ENCODE measurements around the gene MAN1C1. TPM values are rescaled to one million over a fixed set of nuclear protein-coding genes. Genes with fewer than 3 reads are reported as not detected.

Gene MAN1C1
- total RNA-seq, 2 donors from 2014 or later = 2.7 to 4.3 TPM

DNA sequence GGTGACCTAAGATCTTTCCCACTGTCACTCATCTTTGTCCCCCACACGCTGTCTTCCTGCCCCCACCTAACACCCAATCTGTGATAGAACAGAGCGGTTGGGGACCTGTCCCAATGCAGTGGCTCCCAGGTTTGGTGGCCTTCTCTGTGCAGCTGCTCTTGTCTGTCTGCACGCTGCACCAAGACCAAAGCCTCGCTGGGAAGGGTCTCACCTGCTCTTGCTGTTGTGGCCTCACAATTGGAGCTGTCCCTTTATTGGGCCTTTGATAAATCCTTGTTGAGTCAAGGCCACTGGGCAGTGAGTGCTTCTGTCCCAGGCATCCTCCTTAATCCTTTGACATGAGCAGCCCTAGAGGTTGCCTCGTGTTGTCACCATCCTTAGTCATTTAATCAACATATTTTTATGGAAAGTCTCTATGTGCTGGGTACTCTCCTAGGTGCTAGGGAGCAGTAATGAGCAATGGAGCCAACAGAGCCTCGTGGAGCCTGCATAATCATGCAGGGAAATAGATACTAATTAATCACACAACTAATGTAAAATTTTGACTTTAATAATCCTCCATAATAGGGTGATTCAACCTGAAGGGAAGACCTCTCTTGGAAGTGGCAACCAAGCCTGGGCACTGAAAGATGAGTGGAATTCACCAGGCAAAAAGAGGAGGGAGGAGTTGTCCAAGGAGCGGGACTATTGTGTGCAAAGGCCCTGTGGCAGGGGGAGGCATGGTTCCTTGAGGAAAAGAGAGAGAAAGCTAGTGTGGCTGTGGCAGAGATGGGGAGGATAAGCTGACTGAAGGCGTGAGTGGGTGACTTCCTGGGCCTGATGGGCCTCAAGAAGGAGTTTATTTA is 57.6 kb downstream of the MAN1C1 start:
- intact Hi-C loops (cut with DNase I) = no loop called here
- H3K9me3 ChIP-seq = no peaks in the 10 kb centered on the region
- H3K9ac ChIP-seq (ENCODE audit: low read depth in 2 of 2, low read length in 2 of 2) = no peak overlapping the region
- TF ChIP-seq, protein P1, sequence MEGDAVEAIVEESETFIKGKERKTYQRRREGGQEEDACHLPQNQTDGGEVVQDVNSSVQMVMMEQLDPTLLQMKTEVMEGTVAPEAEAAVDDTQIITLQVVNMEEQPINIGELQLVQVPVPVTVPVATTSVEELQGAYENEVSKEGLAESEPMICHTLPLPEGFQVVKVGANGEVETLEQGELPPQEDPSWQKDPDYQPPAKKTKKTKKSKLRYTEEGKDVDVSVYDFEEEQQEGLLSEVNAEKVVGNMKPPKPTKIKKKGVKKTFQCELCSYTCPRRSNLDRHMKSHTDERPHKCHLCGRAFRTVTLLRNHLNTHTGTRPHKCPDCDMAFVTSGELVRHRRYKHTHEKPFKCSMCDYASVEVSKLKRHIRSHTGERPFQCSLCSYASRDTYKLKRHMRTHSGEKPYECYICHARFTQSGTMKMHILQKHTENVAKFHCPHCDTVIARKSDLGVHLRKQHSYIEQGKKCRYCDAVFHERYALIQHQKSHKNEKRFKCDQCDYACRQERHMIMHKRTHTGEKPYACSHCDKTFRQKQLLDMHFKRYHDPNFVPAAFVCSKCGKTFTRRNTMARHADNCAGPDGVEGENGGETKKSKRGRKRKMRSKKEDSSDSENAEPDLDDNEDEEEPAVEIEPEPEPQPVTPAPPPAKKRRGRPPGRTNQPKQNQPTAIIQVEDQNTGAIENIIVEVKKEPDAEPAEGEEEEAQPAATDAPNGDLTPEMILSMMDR (IDR thresholded peaks at IDR 0.05) = no peak
- no peak overlapping the region for H3K4me3 ChIP-seq
- DNase-seq = no peak
- H3K36me3 ChIP-seq = no peaks in the 10 kb centered on the region
- H3K27me3 ChIP-seq = no peaks in the 10 kb centered on the region
- H3K27ac ChIP-seq = no peak overlapping the region
- no peaks in the 10 kb centered on the region for H3K4me1 ChIP-seq

GRCh38 chr1:25674807-25675084 is 58.2 kb downstream of the MAN1C1 start:
- TF ChIP-seq, protein P1 (IDR thresholded peaks at IDR 0.05) = no peak
- no peaks in the 10 kb centered on the region for H3K4me1 ChIP-seq
- no peak overlapping the region for H3K27ac ChIP-seq
- H3K36me3 ChIP-seq = no peaks in the 10 kb centered on the region
- no peaks in the 10 kb centered on the region for H3K9me3 ChIP-seq
- intact Hi-C loops (cut with DNase I) = no loop called here
- no peak overlapping the region for H3K9ac ChIP-seq (ENCODE audit: low read depth in 2 of 2, low read length in 2 of 2)
- no peaks in the 10 kb centered on the region for H3K27me3 ChIP-seq
- no peak overlapping the region for H3K4me3 ChIP-seq
- no peak for DNase-seq

- DNase-seq = no peak
- Histone ChIP-seq H3K27me3 (no peaks in the 10 kb centered on the region), H3K4me1 (no peaks in the 10 kb centered on the region), H3K36me3 (no peaks in the 10 kb centered on the region), H3K4me3 (no peak overlapping the region), H3K9me3 (no peaks in the 10 kb centered on the region), H3K9ac (ENCODE audit: low read depth in 2 of 2, low read length in 2 of 2) (no peak overlapping the region), H3K27ac (no peak overlapping the region)
- TF ChIP-seq, protein P1 (IDR thresholded peaks at IDR 0.05) = no peak
- intact Hi-C loops (cut with DNase I) = no loop called here
Observed at GRCh38 chr1:25675729-25676476, 59.3 kb downstream of the MAN1C1 start.

- TF ChIP-seq, protein P1 (IDR thresholded peaks at IDR 0.05) = no peak
- Histone ChIP-seq H3K9me3 (no peaks in the 10 kb centered on the region), H3K27ac (no peak overlapping the region), H3K36me3 (no peaks in the 10 kb centered on the region), H3K9ac (ENCODE audit: low read depth in 2 of 2, low read length in 2 of 2) (no peak overlapping the region), H3K4me1 (no peaks in the 10 kb centered on the region), H3K4me3 (no peak overlapping the region), H3K27me3 (no peaks in the 10 kb centered on the region)
- no peak for DNase-seq
- intact Hi-C loops (cut with DNase I) = no loop called here
Observed at GRCh38 chr1:25676488-25676887, 59.9 kb downstream of the MAN1C1 start.

DNA sequence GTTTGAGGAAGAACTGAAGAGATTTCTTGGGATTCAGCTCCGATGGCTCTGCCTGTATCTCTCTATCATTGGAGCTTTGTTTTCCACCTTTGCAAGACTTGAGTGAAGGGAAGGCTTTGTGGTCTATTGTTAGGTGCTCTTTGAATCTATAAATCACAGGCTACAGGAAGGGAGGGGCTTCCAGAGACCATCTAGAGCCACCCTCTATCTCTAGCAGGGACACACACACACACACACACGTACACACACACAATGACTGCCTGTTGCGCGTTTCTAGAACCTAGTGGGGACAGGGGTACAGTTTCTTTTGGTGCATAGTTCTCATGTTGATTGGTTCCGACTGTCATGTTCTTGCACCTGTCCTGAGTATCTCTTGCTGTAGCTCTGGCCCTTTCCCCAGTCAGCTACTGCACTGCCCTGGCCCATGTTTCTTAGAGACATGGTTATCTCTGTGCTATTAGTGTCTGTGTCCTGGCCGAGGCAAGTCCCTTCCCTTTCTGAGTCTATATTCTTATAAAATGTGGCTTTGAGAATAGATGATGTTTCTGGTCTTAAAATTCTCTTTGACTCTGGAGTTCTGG is 60.7 kb downstream of the MAN1C1 start:
- Histone ChIP-seq H3K36me3 (no peaks in the 10 kb centered on the region), H3K4me3 (no peak overlapping the region), H3K4me1 (no peaks in the 10 kb centered on the region), H3K9ac (ENCODE audit: low read depth in 2 of 2, low read length in 2 of 2) (no peak overlapping the region), H3K9me3 (no peaks in the 10 kb centered on the region), H3K27ac (no peak overlapping the region), H3K27me3 (no peaks in the 10 kb centered on the region)
- DNase-seq = no peak
- TF ChIP-seq, protein P1 (IDR thresholded peaks at IDR 0.05) = no peak
- intact Hi-C loops (cut with DNase I) = no loop called here
